GM12865 (cell line): ENCODE data around the gene CXorf38.
A peak's percentile ranks its signal among the peaks of the same experiment; 100 is the strongest.

Experiments
- DNase-seq: peaks from one replicate; pipeline ENCODE4 v3.0.0; 2010; ENCODE audit warnings: low read depth
- H3K4me3 ChIP-seq: 2 replicates; pipeline ENCODE4 v1.5.1; 2011; ENCODE audit warnings: mild to moderate bottlenecking, low read depth, low read length, control low read depth
- TF ChIP-seq, protein P1 (sequence below): IDR thresholded peaks from 2 replicates; pipeline ENCODE4 v1.5.1; 2011; ENCODE audit warnings: low read length, control low read depth, low read depth, inconsistent platforms; ENCODE audit not compliant: insufficient read depth; ENCODE audit errors: missing control alignments

CXorf38 gene

DNA sequence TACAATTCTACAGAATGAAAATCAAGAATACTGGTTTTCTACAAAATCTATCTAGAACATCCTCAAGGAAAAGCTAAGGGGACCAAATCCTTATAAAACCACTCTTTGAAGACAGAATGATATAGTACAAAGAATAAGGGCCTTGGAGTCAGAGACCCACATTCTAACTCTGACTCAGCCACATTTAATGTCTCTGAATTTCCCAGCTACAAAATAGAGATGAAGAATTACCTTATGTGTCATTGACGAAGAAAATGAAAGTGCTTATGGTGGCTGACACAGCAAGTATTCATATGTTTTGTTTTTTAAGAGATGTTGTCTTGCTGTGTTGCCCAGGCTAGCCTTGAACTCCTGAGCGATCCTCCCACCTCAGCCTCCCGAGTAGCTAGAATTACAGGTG is 35.9 kb upstream of the CXorf38 start:
- no peak for DNase-seq
- H3K4me3 ChIP-seq, result no peak overlapping the region
- TF ChIP-seq, protein P1, sequence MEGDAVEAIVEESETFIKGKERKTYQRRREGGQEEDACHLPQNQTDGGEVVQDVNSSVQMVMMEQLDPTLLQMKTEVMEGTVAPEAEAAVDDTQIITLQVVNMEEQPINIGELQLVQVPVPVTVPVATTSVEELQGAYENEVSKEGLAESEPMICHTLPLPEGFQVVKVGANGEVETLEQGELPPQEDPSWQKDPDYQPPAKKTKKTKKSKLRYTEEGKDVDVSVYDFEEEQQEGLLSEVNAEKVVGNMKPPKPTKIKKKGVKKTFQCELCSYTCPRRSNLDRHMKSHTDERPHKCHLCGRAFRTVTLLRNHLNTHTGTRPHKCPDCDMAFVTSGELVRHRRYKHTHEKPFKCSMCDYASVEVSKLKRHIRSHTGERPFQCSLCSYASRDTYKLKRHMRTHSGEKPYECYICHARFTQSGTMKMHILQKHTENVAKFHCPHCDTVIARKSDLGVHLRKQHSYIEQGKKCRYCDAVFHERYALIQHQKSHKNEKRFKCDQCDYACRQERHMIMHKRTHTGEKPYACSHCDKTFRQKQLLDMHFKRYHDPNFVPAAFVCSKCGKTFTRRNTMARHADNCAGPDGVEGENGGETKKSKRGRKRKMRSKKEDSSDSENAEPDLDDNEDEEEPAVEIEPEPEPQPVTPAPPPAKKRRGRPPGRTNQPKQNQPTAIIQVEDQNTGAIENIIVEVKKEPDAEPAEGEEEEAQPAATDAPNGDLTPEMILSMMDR, result no peak

DNA sequence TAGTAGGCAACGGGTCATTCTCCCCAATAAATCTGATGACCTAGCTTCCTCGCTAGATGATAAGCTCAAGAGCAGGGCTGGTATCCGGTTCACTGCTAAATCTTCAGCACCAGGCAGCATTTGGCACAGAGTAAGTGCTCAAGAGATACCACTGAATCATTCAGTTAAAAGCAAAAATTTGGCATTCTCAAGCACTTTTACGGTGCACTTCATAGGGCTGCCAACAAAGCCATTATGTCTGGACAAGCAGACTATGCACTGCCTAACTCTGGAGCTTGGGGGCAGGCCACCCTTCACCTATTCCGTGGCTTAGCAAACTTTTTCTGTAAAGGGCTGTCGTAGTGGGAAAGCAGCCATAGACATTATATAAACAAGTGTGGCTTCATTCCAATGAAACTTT is 23.8 kb upstream of the CXorf38 start:
- TF ChIP-seq, protein P1, result no peak
- DNase-seq, result no peak
- H3K4me3 ChIP-seq, result no peak overlapping the region

DNA sequence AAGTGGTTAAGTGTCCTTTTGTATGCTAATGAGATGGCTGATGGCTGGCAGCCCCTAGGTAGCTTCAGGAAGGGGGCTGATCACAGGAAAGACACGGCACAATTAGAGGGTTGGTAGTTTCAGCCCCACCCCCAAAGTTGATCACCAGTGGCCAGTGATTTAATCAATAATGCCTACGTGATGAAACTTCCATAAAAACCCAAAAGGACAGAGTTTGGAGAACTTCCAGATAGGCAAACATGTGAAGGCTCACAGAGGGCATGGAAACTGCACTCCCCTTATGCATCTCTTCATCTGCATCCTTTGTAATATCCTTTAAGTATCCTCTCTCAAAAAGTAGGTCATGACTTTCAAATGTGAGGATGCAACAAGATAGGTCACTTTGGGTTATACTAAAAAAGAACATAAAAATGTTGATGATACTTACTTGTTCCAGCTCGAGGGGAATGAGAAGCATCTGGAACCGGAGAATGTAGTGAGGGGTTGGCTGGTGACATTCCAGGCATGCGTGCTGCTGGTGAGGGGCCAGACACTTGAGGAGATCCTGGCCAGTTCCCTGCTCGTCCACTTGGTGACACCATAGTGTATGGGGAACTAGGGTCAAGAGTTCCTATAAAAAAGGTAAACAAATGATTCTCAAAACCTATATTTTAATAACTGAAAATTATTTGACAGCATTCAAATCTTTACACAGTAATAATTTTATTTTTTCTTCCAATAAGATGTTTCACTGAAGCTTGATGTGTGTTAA is 16.7 kb upstream of the CXorf38 start:
- no peak overlapping the region for H3K4me3 ChIP-seq
- no peak for DNase-seq
- TF ChIP-seq, protein P1, result no peak

DNA sequence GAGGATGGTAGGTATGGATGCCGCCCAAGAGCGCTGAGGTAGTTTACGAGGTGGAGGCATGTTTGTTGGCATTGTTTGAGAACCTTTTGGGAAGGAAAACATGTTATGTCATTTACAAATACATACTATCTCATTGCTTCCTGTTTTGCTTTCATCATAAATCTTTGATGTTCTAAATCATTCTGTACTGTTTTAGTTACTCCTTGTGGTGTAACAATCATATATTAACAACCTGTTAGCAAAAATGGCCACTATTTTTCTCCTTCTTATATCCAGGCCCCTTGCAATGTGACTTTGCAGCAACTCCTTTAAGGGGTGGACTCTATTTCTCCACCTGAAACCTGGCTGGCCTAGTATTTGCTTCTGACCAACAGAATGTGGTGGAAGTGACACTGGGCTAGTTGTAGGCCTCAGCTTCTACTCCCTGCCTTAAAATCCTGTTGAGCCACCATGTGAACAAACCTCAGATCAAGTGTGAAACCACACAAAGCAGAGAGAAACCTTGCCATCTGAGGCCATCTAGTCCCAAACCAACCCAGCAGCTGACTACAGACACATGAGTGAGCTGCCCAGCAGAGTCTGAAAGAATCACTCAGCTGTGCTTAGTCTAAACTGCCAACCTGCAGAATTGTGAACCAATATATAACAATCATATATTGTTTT is 15.8 kb upstream of the CXorf38 start:
- TF ChIP-seq, protein P1, result no peak
- peak; percentile 58 for DNase-seq
- no peak overlapping the region for H3K4me3 ChIP-seq

DNA sequence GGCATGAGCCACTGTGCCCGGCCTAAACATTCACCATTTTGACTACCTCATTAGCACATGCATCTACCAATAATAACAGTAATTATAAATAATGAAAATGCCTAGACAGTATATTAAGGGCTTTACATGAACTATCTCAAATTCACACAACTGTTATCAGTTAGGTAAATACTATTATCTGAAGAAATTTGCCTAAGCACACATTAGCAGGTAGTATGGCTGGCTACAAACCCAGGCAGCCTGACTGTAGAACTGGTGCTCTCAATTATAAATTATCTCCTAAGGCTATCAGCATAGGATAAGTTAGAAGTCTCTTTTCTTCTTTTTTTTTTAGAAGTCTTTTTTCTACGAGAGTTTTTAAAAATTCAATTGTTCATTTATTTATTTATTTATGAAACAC is 14.1 kb upstream of the CXorf38 start:
- TF ChIP-seq, protein P1, result no peak
- H3K4me3 ChIP-seq, result no peak overlapping the region
- no peak for DNase-seq

DNA sequence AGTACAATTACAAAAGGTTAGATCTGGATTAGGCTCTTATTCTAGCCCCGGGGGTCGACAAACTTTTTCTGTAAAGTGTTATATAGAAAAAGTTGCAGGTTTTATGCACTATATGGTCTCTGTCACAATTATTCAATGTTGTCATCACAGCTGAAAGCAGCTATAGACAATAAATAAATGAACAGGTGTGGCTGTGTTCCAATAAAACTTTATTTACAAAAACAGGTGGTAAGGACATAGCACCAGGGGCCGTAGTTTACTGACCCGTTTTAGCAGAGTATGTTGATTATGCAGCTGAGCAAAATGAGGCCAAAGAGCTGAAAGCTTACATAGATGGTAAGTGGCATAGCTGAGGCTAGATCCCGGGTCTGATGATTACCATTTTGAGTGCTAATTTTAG is 13.0 kb upstream of the CXorf38 start:
- TF ChIP-seq, protein P1, result no peak
- DNase-seq, result no peak
- no peak overlapping the region for H3K4me3 ChIP-seq
